AG20443 (cell line): Measurements from ENCODE around the gene NUP210.
"Not testable (repeated sequence)": the region's sequence is repeated elsewhere in the genome, so short reads cannot be mapped to it uniquely, and the experiment has no call there.

ENCODE experiments used
- DNase-seq: peaks from one replicate; pipeline ENCODE4 v3.0.0; 2012; ENCODE audit warnings: low spot score, mixed read lengths

The NUP210 gene

DNA sequence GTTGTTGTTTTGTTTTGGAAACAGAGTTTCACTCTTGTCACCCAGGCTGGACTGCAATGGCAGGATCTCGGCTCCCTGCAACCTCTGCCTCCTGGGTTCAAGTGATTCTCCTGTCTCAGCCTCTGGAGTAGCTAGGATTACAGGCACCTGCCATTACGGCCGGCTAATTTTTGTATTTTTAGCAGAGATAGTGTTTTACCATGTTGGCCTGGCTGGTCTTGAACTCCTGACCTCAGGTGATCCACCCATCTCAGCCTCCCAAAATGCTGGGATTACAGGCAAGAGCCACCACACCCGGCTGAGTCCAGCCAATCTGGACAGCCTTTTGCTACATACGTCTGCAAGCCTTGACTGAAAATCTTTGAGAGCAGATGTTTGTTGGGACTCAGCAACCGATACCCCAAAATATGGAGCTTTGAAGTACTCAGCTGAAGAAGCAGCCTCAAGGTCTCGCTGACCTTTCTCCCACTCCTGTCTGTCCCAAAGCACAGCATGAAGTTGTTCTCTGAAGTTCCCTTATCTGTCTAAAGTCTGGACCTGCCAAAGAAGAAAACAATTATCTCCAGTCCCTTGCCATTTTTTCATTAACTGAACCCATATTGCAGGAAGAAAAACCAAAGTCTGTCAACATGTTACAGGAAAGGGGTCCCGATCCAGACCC lies 9.6 kb upstream of the NUP210 start:
- DNase-seq, result no peak

DNA sequence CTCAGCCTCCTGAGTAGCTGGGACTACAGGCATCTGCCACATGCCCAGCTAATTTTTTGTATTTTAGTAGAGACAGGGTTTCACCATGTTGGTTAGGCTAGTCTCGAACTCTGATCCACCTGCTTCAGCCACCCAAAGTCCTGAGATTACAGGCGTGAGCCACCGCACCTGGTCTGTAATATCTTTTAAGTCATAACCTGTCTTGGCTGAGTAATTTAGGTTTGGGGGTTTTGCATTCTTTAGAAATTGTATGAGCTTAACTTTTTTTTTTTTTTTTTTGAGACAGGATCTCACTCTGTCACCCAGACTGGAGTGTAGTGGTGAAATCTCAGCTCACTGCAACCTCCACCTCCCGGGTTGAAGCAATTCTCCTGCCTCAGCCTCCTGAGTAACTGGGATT lies 8.6 kb upstream of the NUP210 start:
- DNase-seq, result not testable (repeated sequence)

DNA sequence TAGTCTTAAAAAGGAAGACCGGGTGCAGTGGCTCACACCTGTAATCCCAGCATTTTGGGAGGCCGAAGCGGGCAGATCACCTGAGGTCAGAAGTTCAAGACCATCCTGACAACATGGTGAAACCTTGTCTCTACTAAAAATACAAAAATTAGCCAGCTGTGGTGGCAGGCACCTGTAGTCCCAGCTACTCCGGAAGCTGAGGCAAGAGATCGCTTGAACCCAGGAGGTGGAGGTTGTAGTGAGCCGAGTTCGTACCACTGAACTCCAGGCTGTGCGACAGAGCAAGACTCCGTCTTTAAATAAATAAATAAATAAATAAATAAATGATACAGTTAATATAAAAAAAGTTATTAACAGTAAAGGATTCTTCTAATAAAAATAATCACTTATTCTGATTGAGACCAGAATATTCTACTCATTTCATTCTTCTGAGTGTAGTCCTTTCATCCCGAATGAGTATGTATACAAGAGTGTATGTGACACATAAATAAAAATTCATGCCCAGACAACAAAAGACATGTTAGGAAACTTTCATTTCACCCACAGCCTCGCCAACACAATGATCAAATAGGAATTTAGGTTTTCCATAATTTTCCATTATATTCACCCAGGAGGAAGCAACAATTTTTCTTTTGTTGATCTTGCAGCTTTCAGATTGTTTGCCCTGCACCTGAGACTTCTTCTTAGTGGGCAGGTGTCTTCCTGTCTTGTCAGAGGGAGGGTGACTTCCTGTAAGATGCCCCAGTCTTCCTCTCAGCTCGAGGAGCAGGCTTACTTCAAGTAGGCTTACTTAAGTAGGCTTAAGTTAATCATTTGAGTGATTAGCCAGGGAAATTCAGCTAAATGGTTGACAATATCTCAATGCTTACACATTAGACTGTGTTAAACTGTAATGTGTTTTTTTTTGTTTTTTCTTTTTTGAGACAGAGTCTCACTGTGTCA lies 7.8 kb upstream of the NUP210 start:
- DNase-seq, result no peak

DNA sequence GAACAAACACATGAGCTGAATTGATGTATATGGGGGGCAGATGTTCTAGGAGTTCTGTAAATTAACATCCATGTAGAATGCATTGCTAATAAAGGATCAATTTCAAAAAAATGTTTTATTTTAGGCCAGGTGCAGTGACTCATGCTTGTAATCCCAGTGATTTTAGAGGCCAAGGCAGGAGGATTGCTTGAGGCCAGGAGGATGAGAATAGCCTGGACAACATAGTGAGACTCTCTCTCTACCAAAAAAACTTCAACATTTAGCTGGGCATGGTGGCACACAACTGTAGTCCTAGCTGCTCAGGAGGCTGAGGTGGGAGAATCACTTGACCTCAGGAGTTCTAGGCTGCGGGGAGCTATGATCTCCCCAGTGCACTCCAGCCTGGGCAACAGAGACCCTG lies 6.5 kb upstream of the NUP210 start:
- no peak for DNase-seq

DNA sequence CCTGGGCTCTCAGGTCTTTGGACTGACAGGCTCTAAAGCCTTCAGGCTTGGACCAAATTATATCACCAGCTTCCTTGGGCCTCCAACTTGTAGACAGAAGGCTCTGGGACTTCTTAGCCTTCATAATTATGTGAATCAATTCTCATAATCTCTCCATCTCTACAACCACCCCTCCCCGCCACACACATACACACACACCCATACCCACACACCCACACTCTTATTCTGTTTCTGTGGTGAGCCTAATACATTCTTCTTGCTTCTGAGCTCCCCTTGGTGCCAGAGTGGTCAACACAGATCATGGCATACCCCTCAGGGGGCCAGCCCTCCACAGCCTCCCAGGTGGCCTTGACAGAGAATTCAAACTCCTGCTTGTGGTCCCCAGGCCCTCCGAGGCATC lies 5.6 kb upstream of the NUP210 start:
- no peak for DNase-seq

DNA sequence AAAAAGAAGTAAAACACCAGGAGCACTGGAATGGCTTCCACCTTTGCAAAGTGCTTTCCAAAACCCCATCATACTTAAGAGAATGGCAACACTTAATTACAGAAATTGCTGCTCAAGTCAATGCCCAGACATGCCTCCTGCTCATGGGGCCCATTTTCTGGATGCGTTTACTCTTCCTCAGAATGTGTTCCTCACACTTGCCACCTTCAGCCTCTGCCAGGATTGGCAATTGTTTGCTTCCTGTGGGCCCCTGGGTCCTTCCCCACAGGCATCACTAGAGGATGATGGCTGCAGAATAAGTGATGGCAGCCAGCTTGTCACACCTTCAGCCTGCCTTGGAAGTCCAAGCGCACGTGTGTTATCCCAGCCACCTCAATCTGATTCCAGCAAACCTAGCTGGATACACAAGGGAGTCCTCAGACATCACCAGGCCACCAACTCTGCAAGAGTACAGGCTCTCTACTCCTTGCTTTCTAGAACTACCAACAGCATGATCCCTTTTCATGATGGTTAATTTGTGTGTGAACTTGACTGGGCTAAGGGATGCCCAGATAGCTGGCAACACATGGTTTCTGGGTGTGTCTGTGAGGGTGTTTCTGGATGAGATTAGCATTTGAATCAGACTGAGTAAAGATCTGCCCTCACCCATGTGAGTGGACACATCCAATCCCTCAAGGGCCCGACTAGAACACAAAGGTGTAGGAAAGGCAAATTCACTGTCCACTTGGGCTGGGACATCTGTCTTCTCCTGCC lies 4.9 kb upstream of the NUP210 start:
- no peak for DNase-seq

DNA sequence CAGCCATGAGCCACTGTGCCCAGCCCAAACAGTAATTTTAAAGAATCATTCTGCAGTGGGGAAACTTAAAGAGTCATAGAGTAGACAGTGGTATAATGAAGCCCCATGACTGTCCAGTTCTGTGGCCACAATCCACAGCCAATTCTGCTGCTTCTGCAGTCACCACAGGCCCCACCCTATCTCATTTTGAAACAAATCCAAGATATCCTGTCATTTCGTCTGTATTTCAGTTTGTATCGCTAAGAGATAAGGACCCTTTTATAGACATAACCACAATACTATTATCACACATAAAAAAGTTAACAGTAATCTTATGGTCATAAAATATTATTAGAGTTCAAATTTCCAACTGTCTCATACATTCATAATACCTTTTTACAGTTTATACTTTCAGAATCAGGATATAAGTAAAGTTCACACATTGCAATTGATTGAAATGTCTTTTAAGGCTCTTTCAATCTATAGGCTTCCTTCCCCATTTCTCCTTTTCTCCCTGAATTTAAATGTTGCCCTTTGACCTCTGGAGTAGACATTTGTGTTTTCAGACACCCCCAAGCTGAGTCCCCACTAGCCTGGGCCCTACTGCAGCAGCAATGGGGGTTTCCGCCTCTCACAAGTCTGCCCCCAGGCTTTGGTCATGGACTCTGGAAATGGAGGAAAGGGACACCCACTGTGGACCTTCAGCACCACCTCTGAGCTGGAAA lies 4.2 kb upstream of the NUP210 start:
- DNase-seq, result no peak

DNA sequence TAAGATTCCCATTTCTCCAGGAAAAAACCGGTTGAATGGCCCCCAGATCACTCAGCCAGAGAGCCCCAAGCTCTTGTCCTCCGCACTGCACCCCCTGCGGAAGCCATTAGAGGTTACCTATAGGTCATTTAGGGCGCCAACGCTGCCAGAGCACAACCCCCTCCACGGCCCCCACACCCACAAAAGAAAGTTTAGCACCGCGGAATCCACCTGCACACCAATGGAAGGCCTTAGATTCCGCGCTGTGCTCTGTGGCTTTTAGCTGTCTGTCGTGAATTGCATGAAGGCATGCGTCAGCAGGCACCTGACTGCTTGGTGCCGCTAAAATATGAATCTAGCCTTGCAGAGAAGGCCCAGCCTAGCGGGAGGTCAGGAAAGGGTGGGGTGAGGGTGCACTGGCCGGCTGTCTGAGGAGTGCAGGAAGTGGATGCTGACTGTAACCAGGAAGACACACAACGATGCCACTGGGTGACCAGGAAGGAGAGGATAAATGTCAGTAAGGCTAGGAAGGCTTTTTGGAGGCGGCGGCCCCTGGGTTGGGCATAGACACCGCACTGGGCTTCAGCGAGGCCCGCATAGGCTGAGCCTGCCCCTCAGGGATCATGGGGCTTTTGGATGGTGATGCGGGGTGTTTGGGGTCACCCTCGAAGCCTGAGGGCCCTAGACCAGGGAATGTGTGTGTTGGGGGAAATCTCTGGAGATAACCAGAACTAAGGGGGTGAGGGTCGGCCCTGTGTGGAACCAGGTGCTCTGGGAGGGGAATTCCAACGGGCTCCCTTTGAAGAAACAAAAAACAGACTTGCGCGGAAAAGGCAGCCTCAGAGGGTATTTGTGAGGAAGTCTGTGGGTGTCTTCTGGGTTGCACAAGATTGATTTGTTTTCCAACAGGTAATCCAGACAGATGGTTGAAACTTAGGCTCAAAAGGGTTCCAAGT lies 976 bp upstream of the NUP210 start:
- DNase-seq, result no peak

DNA sequence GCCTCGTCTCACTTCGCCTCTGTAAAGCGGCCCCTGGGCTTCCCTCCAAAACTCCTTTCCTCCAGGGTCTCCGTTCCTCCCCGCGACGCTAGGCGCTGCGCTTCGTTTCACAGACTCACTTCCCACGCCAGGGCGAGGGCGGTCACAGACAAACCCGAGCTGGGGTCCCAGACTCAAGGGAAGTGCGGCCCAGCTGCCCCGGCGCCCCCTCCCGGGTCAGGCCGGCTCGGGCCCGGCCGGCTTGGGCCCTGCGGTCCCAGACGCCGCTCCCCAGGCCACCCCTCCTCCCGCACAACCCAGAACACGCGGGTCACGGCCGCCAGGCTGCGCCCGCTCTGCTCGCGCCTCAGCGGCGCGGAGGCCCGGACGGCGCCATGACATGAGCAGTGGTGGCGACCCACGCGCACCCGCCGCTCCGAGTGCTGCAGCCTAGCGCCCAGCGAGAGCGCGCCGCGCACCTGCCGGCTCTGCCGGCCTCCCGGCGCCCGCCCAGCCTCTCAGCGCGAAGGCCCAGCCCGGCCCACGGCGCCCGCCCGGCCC lies 547 bp downstream of the NUP210 start:
- DNase-seq, result peak; percentile 51

DNA sequence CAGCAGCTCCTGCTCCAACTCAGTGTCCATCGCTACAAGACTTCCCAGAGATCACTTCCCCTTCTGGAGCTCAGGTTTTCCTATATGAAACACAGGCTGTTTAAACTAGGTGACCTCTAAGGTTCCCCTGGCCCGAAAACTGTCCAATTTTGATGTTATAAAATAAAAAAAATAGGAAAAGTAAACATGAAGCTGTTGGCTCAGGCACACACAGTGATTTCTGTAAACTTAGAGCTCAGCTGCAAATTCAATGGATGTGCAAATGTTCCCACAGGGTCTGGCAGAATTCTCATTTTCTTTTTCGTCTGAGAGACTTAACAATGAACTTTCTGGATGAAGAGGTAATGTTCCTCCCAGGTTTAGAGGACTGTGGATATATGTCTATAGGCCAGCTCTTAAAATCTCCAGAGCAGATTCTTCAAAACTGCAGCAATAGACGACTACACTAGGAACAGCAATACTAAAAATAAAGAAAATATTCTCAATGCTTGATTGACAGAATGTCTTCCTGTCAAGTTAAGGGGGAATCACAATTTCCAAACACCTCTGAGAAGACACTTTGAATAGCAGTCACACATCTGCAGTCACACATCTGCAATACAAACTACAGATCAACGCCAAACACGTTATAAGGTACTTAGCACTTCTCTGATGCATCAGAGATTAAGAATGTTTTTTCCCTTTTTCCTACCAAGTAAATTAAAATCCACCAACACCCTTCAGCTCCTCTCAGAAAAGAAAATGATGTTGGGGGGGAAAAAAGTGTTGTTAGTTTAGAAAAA lies 2.8 kb downstream of the NUP210 start:
- DNase-seq, result no peak

DNA sequence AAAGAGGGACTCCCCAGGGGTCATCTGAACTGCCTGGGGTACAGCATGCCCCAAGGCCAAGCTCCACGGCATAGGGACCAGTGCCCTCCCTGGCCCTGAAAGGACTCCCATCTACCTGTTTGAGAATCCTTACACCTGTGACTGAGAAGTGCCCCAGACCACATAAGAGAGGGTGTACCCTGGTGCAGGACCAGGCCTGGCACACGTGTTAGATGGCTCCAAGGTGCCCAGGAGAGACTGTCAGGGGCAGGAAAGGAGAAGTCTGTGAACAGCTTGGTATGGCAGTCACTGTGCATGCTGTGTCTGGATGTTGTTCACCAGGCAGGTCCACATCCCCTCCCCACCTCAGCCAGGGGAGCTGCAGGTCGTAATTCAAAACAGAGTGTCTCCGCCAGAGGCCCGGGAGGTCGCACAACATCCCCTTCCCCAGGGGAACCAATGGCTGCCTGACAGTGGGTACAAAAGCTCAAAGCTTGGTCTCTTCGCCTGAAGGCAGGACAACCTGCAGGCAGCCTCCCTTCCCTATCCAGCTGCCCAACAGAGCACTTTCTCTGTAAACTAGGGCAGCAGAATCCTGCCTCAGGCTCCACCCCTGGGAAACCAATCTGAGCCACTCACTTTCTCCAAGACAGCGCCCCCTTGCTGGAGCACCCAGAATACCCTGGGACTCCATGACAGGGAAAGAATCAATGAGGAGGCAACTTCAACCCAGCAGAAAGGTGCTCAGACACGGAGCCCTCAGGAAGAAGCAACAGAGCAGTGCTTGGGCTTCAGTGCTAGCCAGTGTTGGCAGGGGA lies 3.9 kb downstream of the NUP210 start:
- no peak for DNase-seq

DNA sequence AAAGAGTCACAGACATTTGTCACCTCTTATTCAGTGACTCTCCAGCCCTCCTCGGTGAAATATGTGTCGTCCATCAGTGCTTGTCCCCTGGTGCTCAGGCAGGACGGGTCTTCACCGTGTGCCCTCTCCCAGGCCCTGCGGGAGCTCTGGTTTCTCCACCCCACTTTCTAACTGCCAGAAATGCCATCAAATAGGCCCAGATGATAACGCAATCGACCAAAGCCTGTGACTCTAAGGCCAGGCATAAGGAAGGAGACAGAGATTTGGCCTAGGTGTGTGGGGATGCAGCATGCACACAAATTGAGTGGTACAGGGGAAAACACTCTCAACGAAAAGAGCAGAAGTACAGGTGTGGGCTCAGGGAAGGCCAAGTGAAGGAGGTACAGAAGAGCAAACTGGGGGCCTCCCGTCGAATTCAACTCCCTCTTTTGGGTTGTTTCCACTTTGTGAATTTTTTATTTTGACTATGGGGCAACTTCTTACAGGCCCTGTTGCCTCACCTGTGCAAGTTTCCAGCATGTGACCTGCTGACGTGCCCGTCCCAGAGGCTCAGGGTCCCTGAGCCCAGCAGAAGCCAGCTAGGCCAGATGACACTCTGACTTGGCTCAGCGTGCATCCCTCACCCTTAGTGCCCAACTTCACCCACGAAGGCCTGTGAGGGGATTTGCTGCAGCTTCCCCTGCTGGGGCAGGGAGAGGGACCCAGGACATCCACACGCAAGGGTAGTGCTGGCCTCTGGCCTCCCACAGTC lies 4.7 kb downstream of the NUP210 start:
- DNase-seq, result no peak

DNA sequence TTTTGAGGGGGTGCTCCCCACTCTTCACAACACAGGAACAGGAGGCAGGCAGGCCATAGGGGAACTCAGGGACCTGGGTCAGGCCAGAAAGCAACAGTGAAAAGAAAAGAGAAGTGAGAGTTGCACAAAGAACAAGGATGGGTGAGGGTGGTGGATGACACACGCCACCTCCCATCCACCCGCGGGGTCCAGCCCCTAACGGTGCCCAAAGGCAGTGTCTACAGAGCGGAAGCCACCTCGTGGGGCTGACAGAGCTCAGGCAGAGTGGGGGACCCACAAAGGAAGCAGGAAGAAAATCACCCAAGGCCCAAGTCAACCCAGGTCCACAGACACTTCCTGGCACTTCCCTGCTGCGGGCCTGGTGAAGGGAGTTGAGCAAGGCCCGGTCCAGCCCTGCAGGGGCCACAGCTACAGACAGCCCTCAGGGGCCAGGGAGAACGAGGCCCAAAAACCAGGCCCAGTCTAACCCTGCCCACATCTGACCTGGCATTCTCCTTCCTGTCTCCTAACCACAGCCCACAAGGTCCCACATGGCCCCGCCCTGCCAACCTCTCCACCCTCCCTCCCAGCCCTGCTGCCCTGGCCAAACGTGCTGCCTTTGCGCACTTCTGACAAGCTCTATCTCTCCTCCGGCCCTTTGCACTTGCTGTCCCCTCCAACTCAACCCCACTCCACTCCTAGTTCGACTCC lies 5.9 kb downstream of the NUP210 start:
- DNase-seq, result no peak

DNA sequence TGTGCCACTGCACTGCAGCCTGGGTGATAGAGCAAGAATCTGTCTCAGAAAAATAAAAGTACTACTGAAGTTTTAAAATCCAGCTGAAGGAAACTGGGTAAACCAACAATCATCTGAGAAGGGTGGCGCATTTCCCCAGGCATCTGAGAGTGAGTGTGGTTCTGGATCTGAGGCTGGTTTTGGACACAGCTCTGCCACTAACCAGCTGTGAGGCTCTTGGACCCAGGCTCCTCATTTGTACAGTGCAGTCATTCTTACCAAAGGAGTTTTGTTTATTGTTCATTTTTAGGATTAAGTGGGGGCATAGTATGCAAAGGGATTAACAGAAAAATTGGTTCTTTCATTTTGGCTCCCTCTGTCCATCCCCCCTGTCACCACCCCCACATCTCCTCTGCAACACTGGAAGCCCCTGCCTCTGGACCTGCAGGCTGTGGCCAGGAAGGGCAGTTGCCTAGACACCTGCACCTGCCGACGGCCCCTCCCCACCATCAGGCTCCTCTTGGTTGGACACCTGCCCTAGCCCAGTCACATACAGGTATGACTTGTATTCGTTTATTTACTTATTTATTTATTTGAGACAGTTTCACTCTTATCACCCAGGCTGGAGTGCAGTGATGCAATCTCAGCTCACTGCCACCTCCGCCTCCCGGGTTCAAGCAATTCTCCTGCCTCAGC lies 8.8 kb downstream of the NUP210 start:
- DNase-seq, result no peak

DNA sequence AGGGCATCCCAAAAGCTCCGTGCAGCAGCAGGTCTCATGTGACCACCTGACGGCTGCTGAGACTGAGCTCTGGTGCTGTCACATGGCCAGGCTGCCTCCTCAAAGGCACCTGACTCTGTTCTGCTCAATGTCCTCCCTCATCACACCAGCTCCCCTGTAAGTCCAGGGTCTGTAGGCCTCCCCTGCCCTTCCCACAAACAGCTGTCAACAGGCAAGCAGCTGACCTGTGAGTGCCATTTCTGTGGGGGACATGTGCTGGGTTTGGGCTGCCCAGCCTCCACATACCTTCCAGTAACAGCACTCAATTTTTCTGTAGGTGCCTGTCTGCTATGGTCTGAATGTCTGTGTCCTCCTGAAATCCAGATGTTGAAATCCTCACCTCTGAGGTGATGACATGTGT lies 11.2 kb downstream of the NUP210 start:
- no peak for DNase-seq

DNA sequence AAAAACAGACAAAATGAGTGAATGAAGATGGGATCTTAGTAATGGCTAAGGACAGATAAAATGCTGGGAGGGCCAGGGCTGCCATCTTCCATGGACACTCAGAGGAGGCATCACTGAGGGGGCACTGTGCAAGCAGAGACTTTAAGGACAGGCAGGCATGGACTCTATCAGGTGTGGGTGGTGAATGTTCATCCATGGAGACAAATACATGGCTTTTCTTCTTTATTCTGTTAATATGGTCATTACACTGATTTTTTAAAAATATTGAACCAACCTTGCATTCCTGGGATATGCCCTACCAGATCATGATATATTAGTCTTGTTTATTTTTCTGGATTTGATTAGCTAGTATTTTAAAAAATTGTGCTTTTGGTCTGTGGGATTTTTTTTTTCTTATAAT lies 12.2 kb downstream of the NUP210 start:
- no peak for DNase-seq

DNA sequence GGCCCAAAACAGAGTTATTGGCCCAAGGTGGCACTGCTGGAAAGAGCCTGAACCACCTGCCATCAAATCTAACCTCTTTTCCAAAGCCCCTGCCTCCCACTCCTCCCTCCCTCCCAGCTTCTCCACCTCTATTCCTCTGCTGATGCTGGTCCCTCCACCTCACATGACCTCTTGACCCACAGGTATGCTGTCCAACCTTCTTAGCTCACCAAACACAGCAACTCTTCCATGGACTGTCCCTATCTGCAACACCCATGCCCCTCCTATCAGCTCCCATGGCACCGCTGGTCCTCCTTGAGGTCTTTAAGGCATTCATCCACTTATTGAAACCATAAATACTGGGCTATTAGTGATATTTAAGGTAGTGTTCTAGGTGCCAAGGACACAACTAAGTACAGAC lies 12.6 kb downstream of the NUP210 start:
- DNase-seq, result no peak
